ENCODE data around the gene BCAS3.

Gene BCAS3

GRCh38 chr17:61404663-61404912 is 726.9 kb downstream of the BCAS3 start:
- no peak for TF ChIP-seq CTCF (IDR thresholded peaks at IDR 0.05)
- TF ChIP-seq ZFX (IDR thresholded peaks at IDR 0.05; ENCODE audit: borderline replicate concordance) = no peak
- no peak overlapping the region for H3K27ac ChIP-seq

DNA sequence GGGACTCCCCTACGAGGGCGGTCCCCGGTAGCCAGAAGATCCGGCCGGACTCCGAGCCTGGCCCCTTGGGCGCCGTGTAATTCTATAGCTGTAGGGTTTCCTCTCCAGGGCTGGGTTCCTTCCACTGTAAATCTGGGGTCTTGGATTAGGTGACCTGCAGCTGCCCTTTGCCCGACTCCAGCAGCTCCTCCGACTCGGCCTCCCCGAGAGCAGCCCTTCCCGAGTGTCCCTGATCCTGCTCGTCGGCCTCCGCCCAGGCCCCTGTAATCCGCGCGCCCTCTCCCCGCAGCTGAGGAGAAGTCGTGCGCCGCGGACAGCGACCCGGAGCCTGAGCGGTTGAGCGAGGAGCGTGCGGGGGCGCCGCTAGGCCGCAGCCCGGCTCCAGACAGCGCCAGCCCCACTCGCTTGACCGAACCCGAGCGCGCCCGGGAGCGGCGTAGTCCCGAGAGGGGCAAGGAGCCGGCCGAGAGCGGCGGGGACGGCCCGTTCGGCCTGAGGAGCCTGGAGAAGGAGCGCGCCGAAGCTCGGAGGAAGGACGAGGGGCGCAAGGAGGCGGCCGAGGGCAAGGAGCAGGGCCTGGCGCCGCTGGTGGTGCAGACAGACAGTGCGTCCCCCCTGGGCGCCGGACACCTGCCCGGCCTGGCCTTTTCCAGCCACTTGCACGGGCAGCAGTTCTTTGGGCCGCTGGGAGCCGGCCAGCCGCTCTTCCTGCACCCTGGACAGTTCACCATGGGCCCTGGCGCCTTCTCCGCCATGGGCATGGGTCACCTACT is 727.4 kb downstream of the BCAS3 start:
- H3K27ac ChIP-seq = no peak overlapping the region
- TF ChIP-seq CTCF (IDR thresholded peaks at IDR 0.05) = no peak
- TF ChIP-seq ZFX (IDR thresholded peaks at IDR 0.05; ENCODE audit: borderline replicate concordance) = no peak

DNA sequence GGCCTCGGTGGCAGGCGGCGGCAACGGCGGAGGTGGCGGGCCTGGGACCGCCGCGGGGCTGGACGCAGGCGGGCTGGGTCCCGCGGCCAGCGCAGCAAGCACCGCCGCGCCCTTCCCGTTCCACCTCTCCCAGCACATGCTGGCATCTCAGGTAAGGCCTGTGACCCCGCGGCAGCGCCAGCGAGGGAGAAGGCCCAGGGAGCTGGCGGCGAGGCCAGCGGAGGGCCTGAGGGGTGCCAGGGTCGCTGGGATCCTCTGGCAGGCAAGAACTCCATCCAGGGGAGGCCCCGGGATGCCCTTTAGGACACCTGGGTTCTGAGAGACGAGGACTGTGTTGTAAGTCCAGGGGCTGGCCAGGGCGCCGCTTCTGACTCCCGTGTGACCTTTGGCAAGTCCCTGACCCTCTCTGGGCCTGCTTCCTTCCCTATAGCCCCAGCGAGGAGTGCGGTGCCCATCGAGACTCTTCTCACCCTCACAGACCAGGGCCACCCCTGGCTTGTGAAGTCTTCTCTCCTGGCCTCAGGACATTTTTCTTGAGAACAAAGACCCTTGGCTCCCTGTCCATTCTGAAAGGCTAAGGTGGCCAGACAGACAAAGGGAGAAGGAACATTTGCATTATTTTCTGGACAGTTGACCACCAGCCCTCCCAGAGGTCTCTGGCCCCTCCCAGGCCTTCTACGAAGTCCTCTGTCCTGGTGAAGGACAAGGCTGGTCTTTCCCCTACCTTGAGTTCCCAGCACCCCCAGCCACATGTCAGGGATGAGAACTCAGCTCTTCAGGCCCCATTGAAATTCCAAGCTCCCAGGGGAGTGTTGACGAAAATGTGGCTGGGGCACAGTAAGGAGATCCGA is 728.3 kb downstream of the BCAS3 start:
- no peak overlapping the region for H3K27ac ChIP-seq
- TF ChIP-seq ZFX (IDR thresholded peaks at IDR 0.05; ENCODE audit: borderline replicate concordance) = no peak
- no peak for TF ChIP-seq CTCF (IDR thresholded peaks at IDR 0.05)

DNA sequence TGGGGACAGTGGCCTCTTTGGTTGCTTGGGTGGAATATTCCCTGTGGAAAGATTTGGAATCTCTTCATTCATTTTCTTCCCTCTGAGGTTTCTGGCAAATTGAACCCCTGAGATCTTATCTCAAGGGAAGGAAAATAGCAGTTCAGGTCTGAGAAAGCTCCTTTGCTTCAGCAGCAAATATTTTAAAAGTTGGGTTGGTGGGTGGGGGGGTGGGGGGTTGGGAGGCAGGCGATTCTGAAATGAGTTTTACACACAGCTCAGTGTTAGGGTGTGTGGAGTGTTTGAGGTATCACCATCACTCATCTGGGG is 728.8 kb downstream of the BCAS3 start:
- no peak overlapping the region for H3K27ac ChIP-seq
- no peak for TF ChIP-seq ZFX (IDR thresholded peaks at IDR 0.05; ENCODE audit: borderline replicate concordance)
- no peak for TF ChIP-seq CTCF (IDR thresholded peaks at IDR 0.05)

DNA sequence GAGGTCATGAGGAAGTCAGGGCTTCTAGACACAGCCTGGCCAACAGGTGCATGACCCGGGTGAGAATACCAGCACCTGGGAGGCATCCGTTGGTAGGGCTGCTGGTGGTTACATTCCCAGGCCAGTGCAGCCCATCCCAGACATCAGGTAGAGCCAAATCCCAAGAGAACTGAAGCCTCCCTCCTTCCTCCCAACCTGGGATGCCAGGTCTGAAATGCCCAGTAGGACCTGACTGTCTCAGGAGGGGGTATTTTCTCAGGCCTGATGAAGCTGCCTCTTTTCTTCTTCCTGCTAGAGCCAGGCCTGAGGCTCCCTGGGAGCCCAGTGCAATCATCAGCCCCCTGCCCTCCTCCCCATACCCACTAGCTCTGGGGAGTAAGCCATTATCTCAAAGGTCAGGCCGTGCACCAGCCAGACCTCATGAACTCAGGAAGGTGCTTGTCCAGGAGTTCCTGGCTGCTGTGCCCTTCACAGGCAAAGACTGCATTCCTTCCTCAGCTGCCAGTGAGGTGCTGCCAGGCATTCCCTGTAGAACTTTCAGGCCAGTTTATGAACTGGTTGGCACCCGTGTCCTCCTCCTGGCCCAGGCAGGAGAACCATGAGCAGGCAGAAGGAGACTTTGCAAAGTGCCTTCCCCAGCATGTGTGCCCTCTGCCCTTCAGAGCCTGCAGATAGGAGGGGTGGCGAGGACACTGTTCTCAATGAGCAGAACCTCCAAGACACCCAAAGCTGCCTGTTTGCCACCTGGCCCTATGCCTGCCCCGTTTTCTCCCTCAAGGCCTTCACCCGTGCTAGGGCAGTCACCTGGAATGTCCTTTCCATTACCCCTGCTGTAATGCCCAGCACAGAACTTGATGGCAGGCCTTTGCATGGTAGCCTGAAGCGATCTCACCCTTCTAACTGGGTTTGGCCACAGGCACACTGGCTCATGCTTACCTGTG is 729.6 kb downstream of the BCAS3 start:
- H3K27ac ChIP-seq = no peak overlapping the region
- no peak for TF ChIP-seq CTCF (IDR thresholded peaks at IDR 0.05)
- TF ChIP-seq ZFX (IDR thresholded peaks at IDR 0.05; ENCODE audit: borderline replicate concordance) = no peak

- no peak overlapping the region for H3K27ac ChIP-seq
- TF ChIP-seq CTCF (IDR thresholded peaks at IDR 0.05) (no peak), ZFX (IDR thresholded peaks at IDR 0.05; ENCODE audit: borderline replicate concordance) (no peak)
Measured at GRCh38 chr17:61408151-61409041, 730.7 kb downstream of the BCAS3 start.
